Gastrocnemius medialis (tissue), 4 donors: ENCODE data around the gene PDZRN3.

Experiments used
- POLR2A ChIP-seq, 2 donors: fragments of 450-650 bp; IDR thresholded peaks; one replicate each; pipeline ENCODE4 v1.6.1; 2017; ENCODE audit warnings: antibody characterized with exemption in 2 of 2, mild to moderate bottlenecking in 2 of 2, moderate library complexity in 2 of 2
- TF ChIP-seq, protein P1 (sequence below), 5 experiments: fragments of 450-650 bp in 3 of 5; fragments of 200-600 bp in 2 of 5; sonication (generic) in 2 of 5; IDR thresholded peaks in 4 of 5; conservative IDR thresholded peaks in 1 of 5; 1 replicate in 4 of 5; 2 replicates in 1 of 5; pipeline ENCODE4 v1.5.1; 2016 to 2019; ENCODE audit warnings: antibody characterized with exemption in 5 of 5, mild to moderate bottlenecking in 3 of 5, moderate library complexity in 3 of 5

DNA sequence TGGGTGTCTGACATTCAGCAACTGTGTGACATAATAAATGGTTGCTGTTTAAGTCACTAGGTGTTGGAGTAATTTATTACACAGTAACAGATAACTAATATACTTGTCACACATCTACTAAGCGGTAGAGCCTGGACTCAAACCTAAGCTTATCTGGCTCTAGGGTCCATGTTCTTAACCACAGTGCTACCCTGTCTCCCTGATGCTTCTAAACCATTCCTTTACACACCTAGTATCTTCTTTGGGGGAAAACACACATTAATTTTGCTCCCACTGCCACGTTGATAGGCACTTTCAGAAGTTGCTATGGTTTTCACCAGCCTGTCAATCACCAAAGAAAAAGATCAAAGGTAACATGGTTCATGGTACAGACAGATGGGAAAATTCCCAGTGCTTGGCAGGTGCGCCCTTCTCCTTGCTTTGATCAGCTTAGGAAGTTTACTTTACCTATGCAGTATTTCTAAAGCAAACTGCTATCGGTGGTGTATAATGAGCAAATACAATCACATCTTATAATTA is 150.8 kb downstream of the PDZRN3 start:
- TF ChIP-seq, protein P1, sequence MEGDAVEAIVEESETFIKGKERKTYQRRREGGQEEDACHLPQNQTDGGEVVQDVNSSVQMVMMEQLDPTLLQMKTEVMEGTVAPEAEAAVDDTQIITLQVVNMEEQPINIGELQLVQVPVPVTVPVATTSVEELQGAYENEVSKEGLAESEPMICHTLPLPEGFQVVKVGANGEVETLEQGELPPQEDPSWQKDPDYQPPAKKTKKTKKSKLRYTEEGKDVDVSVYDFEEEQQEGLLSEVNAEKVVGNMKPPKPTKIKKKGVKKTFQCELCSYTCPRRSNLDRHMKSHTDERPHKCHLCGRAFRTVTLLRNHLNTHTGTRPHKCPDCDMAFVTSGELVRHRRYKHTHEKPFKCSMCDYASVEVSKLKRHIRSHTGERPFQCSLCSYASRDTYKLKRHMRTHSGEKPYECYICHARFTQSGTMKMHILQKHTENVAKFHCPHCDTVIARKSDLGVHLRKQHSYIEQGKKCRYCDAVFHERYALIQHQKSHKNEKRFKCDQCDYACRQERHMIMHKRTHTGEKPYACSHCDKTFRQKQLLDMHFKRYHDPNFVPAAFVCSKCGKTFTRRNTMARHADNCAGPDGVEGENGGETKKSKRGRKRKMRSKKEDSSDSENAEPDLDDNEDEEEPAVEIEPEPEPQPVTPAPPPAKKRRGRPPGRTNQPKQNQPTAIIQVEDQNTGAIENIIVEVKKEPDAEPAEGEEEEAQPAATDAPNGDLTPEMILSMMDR (IDR thresholded peaks at IDR 0.05 in 4 of 5, conservative IDR thresholded peaks at IDR 0.05 in 1 of 5): no peak
- TF ChIP-seq POLR2A (IDR thresholded peaks at IDR 0.05): no peak
